NCI-H1092 (cell line): ENCODE measurements around the gene DTNA.
"Not testable (repeated sequence)": the region's sequence is repeated elsewhere in the genome, so short reads cannot be mapped to it uniquely, and the experiment has no call there.

Experiments
- DNase-seq: peaks from one replicate; lab custom pipeline; 2025; lab: John Stamatoyannopoulos, UW

Gene DTNA

DNA sequence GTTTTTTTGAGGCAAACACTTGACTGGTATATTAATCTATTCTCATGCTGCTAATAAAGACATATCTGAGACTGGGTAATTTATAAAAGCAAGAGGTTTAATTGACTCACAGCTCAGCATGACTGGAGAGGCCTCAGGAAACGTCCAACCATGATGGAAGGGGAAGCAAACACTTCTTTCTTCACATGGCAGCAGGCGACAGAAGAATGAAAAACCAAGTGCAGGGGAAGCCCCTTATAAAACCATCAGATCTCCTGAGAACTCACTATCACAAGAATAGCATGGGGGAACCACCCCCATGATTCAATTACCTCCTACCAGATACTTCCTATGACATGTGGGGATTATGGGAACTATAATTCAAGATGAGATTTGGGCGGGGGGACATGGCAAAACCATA lies 194.9 kb downstream of the DTNA start:
- no peak for DNase-seq

DNA sequence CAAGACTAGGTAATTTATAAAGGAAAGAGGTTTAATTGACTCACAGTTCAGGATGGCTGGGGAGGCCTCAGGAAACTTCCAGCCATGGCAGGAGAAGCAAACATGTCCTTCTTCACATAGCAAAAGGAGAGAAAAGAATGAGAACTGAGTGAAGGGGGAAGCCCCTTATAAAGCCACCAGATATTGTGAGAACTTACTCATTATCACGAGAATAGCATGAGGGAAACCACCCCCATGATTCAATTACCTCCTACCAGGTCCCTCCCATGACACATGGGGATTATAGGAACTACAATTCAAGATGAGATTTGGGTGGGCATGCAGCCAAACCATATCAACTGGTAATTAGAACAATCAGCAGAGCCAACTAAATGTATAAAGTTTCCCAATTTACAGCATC lies 196.9 kb downstream of the DTNA start:
- not testable (repeated sequence) for DNase-seq

DNA sequence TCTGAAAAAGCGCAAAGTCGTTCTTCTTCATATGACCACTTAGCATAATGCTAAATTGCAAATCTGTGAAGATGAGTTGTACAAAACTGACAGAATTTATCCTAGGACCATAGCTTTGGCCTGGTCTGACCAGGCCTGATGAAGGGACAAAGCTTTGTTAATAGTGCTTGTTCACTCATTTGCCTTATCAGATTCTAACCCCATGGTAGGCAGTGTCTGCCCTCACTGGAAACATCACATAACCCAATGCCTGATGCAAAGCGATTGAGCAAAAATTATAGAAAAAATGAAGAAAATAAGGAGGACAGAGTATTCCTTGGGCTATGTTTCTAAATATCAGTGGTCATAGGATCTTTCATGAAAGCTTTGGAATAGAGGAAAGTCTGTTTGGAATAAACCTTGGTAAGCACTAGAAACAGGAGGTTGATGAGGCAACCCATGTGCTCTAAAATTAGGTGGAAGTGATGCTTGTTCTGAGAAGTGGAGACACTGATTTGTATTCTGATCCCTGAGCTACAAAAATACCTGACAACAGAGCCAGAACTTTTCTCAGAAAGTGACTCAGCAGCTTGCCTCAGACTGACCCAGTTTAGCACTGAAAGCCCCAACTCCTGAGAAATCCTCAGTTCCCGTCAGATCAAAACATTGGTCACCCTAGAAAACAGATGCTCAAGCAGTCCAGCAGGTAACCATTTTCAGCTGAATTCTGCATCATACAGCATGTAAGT lies 199.7 kb downstream of the DTNA start:
- DNase-seq = no peak

DNA sequence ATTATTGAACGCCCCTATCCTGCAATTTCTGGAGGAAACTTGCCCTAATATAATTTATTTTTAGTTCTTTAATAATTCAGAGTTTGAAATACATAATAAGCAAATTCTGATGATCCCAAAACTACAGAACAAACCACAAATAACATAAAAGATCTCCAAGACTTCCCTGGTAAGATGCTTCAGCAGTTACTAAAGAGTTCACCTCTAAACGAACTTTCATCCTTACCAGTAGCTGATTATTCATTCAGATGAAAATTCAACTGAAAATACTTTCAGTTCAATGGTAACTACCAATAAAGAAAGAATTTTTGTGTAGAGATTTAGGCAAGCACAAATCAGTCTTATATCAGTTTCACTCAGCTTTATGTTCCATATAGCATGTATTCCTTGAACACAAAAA lies 201.0 kb downstream of the DTNA start:
- no peak for DNase-seq

DNA sequence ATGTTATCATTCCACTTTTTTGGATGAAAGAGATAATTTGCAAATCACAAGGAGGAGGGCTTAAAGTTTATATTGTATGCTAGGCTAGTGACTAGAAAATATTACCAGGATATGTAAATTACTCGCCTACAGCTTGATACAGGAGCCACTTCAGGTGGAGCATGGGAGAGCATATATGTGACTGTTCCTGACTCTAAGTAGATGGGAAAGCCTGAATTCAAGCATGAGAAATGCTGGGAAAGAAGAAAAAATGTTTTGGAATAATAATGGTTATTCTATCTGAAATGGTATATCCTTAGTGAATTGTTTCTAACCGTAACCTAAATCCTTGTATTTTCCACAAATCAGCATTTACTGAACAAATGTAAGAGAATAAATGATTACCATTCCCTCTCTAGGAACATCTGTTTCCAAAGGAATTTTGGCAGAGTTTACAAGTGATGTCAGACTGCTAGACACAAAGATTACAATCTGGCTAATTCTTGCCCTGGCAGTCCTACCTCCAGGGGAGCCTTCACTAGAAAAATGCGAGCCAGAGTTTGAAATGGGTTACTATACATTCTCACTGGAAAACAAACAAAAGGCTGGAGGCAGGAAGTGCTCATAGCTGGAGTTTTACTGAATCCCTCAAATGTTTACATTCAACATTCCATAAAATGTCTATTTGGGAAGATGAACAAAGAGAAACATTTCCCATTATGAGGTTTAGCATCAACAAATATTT lies 201.7 kb downstream of the DTNA start:
- no peak for DNase-seq

DNA sequence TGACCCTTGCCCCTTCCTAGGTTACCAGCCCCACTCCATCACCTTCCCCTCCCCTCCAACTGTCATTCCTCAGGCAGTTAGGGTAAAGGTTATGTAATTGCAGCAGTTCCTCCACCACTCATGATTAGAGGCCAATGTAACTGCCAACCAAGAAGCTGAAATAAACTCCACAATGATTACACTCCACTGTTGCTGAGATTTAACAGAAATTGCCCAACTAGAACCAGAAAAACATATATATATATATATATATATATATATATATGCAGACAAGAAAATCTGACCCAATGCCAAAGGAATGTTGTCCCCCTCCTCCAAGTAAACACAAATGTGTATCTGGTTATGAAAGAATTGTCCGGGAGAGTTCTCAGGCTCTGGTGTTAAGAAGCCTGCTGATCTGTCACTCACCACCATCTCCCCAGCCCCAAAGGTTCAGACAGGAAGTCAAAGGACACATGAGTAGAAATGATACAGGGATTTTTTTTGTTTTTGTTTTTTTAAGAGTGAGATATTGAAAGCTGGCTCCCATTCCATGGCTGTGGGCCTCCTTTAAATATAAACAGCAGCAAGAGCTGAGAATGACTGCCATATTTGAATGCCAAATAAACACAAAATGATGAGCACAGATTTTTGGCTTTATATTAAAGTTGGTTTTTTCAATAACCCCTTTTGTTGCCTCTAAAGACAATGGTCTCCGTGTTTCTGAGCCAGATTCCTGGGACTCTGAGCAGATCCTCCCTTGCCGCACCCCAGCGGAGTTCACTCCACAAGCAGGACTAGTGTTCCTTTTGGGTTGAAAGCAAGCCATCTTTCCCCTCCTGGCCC lies 204.0 kb downstream of the DTNA start:
- DNase-seq = no peak

DNA sequence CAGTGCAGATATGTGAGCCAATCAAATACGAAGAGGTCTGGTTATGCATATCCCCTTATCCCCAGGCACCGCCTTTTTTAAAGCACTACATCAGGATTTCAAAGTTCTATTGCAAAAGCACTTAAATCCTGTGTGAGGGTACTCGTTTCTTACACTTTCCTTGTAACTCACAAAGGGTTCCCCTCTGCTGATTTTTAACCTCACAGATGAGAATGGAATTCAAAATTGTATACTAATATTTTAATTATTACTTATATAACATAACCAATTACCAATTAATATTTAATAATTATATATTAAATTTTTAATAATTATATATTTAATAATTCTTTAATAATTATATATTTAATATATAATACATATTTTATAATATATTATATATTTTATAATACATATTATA lies 204.9 kb downstream of the DTNA start:
- no peak for DNase-seq

DNA sequence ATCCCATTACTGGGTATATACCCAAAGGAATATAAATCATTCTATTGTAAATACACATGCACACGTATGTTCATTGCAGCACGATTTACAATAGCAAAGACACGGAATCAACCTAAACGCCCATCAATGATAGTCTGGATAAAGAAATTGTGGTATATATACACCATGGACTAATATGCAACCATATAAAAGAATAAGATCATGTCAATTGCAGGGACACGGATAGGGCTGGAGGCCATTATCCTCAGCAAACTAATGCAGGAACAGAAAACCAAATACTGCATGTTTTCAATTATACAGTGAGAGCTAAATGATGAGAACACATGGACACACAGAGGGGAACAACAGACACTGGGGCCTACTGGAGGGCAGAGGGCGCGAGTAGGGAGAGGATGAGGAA lies 206.4 kb downstream of the DTNA start:
- DNase-seq = not testable (repeated sequence)

DNA sequence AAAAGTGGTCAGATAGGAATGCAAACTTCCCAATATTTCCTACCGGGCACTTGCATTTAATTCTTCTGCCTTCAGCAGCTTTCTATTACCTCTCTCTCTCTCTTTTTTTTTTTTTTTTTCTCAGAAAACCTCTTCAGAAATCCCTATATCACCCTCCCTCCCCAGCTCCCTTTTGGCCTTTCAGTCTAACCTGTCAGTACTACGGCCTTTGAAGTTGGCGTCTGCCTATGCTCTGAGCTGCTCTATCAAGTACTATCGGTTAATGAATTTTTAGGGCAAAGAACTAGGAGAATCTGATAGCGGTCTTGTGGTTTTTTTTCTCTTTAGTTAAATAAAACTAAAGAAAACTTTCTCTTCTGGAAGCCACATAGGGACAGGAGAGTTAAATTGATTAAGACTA lies 208.8 kb downstream of the DTNA start:
- DNase-seq = no peak

DNA sequence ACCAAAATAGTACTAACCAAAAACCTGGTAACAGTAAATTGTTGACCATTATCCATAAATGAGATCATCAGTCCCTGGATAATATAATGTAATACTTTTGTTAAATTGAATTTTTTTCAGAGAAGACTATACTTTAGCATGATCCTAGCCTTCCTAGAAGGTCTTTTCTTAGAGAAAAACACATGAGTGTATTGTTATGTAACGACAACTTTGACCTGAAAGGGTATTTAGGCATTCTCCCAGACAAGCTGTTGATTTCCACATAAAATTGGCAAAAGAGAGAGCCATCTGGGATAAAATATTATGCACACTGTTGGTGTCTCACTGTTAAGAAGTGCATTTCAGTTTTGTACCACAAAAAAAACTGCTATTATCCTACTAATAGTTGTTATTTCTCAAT lies 211.1 kb downstream of the DTNA start:
- DNase-seq = no peak

DNA sequence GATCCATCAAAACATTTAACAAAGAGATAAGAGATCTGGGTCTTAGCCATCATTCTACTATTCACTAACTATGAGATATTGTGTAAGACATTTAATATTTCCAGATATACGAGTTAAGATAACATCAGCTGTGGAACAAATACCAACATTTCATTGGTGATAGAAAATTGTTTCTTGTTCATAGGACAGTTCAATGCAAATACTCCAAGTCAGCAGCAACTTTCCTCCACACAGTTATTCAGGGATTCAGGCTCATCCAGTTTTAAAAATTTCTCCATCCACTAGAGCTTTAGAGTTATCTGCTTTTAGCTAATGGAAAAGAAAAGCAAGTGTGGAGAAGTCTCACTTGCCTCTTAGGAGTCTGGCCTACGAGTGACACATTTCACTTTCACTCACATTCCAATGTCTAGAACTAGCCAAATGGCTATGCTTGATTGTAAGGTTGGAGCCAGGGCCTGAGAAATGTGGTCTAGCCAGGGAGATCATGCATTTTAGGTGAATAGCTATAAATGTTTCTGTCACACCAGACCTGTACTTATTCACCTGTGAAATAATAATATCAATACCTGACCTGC lies 211.8 kb downstream of the DTNA start:
- no peak for DNase-seq

DNA sequence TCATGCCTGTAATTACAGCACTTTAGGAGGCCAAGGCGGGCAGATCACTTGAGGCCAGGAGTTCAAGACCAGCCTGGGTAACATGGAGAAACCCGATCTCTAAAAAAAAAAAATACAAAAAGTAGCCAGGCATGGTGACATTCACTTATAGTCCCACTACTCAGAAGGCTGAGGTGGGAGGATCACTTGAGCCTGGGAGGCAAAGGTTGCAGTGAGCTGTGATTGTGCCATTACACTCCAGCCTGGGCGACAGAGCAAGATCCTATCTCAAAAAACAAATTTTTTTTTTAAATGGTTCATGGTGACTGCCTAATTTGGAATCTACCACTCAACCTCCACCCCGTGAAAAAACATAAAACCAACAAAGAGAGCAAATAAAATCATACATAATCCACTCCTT lies 212.5 kb downstream of the DTNA start:
- not testable (repeated sequence) for DNase-seq

DNA sequence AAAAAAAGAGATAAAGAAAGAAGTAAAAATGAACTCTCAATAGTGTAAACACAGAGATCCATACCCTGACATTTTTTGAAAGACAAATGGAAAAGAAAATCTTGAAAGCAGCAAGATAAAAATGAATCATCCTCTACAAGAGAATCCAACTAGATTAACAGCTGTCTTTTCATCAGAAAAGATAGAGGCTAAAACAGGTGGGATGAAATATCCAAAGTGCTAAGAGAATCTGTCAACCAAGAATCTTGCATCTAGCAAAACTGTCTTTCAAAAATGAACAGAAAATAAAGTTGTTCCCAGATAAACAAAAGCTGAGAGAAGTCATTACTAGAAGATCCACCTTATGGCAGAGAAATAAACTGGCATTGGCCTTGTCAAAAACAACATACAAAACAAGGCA lies 213.8 kb downstream of the DTNA start:
- no peak for DNase-seq

DNA sequence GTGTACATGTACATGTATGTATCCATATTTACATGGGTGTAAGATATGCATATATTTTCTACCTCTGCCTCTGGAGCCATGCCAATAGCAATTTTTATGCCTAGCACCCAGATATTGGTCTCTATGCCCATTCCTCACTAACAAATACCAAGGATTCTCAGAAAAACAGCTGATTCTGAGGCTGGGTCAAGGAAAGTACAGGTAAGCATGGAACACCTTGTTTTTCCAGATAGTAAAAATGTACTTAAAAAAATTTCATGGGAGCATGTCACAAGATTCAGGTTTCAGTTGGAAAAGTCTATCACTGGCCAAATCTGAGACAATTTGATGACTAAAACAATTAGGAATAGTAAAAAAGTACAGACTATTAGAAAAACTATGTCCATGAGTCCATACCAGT lies 216.6 kb downstream of the DTNA start:
- DNase-seq = no peak

DNA sequence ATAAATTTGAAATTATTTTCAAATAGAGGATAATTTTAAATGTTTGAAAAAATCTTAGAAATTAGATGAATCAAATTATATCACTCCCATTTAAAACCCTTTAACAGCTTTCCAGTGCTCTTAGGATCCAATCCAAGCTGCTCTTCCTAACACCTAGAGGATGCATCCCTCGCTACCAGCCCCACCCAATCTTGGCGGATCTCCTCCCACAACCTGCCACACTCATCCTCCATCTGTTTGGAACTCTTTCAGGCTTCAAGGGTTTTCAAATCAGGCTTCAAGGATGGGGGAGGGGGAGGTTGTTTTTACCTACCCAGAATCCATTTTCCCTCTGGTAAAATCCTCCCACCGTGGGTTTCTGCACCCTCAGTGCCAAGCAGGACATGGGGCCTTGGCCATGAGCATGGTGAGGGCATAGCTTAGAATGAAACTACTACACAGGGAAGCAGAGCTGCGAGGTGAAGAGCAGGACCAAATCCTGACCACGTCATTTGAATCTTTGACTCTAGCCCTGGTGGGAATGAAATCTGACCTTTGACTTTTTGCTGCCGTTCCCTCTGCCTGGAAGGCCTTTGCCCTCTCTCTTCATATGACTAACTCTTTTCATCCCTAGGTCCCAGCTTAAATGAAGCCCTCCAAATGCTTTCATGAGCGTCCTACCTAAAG lies 218.1 kb downstream of the DTNA start:
- no peak for DNase-seq

DNA sequence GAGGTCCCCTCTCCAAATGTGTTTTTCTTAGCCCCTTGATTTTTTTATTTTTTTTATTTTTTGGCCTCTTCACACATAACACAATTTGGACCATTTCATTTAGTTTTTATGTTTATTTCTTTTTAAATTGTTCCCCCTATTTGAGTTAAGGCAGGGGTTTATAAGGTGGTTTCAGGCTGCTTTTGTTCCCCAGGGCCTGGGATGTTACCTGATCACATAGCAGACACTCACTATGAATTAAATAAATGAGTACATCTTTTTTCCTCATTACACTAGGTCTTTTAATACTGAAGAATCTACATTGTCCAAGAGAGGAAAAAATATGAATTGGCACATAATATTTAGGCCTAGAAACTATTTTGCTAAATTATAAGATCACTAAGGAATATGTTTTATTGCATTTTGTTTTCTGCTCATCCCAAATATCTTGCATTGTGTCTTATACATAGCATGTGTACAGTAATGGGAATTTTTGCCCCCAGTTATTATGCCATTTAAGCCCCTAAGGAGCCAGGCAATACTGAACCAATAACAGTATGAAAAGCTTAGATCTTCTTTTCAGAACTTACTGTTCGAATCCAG lies 218.7 kb downstream of the DTNA start:
- no peak for DNase-seq

DNA sequence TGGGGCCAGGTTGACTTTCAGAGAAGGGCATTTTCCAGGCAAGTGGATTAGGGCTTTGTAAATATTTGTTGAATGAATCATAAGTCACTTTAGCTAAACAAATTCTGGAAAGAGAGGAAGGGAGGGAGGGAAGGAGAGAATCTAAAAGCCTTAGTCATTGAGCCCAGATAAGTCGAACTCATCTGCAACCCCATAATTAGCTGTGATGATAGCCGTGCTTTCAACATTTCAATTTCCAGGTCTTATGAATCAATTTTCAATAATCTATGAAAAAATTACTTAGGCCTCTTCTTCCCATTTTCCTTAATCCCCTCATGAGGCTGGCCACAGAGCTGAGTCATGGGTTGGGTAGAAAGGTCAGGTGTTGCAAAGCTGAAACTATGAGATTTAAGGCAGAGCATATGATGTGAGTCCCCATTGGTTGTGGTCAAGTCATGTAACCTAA lies 219.3 kb downstream of the DTNA start:
- no peak for DNase-seq

DNA sequence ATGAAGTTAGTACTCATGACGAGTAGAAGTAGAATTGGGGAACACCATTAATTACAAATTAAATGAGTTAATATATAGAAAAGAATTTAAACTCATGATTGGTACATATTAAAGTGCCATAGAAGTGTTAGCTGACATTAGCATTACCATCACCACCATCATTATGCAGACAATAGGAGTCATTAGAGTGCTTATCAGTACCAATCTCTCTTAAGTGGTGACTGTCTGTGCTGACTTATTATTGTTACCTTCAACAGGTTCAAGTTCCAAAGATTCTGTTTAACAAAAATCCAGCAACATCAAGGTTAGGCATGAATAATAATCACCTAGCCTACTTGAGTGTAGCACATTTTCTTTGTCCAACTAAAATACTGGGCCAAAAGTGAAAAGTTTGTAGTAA lies 222.3 kb downstream of the DTNA start:
- no peak for DNase-seq

DNA sequence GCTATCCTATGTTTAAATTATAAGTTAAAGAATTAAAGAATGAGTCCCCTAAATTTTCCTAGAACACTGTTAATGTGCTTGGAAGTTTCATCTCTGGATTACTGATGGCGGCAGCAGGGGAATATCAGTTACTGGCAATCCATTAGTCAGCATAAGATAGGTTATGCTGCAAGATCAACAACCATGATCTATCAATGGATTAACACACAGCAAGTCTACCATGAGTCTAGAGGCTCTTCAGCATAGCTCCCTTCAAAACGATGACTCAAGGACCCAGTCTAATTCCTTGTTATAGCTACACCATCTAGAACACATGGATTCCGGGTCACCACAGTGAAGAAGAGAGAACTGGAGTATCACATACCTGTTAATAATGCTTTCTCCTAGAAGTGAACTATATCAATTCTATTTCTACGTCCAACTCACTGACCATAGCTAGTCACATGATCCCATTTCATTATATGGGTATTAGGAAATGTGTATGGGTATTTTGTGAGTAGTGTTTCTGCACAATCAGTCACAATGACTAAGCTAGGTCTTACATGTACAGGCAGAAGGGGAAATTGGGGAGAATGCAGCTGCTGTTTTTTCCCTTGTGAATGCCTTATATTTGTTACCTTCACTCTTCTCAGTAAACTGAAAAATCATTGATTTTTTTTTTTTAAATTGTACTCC lies 222.8 kb downstream of the DTNA start:
- no peak for DNase-seq

DNA sequence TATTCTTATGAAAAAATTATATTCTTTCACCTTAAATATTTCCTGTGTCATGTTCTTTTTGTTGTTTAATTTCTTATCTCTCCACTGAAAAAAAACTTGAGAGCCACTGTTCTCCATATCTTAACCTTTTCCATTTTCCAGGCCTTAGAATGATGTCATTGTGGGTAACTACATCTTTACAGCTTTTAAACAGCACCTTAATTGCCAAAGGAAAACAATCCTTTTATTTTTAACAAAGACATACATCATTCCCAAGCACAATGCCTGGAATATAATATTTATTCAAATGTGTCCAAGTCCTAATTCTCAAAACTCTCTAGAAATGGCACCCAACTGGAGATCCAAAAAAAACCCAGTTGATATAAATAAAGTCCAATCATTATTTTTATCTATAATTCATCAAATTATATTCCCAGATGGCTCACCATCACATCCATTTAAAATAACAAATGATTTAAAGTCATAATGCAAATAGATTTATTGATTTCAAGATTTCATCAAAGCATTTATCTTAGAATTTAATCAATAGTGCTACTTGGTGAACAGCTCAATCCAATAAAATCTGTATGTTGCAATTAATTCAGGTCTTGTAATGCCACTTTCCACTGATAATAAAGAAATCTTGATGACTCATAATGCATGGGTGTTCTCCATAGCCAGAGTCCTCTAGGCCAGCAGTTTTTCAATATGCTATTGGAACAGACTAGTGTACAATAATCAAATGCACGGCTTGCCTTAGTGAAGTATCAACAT lies 224.0 kb downstream of the DTNA start:
- no peak for DNase-seq
